ENCODE data around the gene ZYG11A.

ZYG11A gene

GRCh38 chr1:52880206-52880605, 37.6 kb downstream of the ZYG11A start:
- no peak for DNase-seq

- no peak for DNase-seq
Observed at GRCh38 chr1:52887483-52887882, 44.9 kb downstream of the ZYG11A start.

- no peak for DNase-seq
Observed at GRCh38 chr1:52892424-52893215, 50.1 kb downstream of the ZYG11A start.

- DNase-seq: no peak
Observed at GRCh38 chr1:52899445-52899894, 56.9 kb downstream of the ZYG11A start.

- DNase-seq: no peak
Observed at GRCh38 chr1:52900402-52900801, 57.8 kb downstream of the ZYG11A start.

- no peak for DNase-seq
Observed at GRCh38 chr1:52901384-52901783, 58.8 kb downstream of the ZYG11A start.

GRCh38 chr1:52904208-52904926, 61.8 kb downstream of the ZYG11A start:
- no peak for DNase-seq

GRCh38 chr1:52904927-52905698, 62.6 kb downstream of the ZYG11A start:
- peak; percentile 27 for DNase-seq

GRCh38 chr1:52906135-52906603, 63.6 kb downstream of the ZYG11A start:
- no peak for DNase-seq

GRCh38 chr1:52907068-52907811, 64.7 kb downstream of the ZYG11A start:
- DNase-seq: no peak

GRCh38 chr1:52907812-52908153, 65.2 kb downstream of the ZYG11A start:
- no peak for DNase-seq

GRCh38 chr1:52911541-52911940, 69.0 kb downstream of the ZYG11A start:
- DNase-seq: no peak

- DNase-seq: no peak
Observed at GRCh38 chr1:52913014-52913413, 70.5 kb downstream of the ZYG11A start.

- no peak for DNase-seq
Observed at GRCh38 chr1:52913537-52913936, 71.0 kb downstream of the ZYG11A start.

- no peak for DNase-seq
Observed at GRCh38 chr1:52914463-52914862, 71.9 kb downstream of the ZYG11A start.

- DNase-seq: no peak
Observed at GRCh38 chr1:52915211-52915854, 72.8 kb downstream of the ZYG11A start.

- DNase-seq: no peak
Observed at GRCh38 chr1:52915855-52916220, 73.3 kb downstream of the ZYG11A start.

GRCh38 chr1:52916241-52916975, 73.8 kb downstream of the ZYG11A start:
- DNase-seq: no peak

GRCh38 chr1:52917156-52917555, 74.6 kb downstream of the ZYG11A start:
- no peak for DNase-seq

GRCh38 chr1:52917581-52917980, 75.0 kb downstream of the ZYG11A start:
- DNase-seq: no peak

GRCh38 chr1:52918201-52918600, 75.6 kb downstream of the ZYG11A start:
- no peak for DNase-seq
